Esophagus muscularis mucosa (tissue), 4 donors: ENCODE results near the gene TBC1D22A. TPM values are rescaled to one million over a fixed set of nuclear protein-coding genes. Genes with fewer than 3 reads are reported as not detected.

Source experiments
- DNase-seq: peaks from one replicate; pipeline ENCODE4 v3.0.0-alpha.2; 2017; ENCODE audit errors: extremely low spot score
- H3K27ac ChIP-seq, 4 donors: fragments of 200-600 bp; sonication (generic); replicated peaks in 1 of 4; 1 replicate in 3 of 4; 2 replicates in 1 of 4; pipeline ENCODE4 v1.5.1; 2016 to 2019; ENCODE audit warnings: mild to moderate bottlenecking in 1 of 4
- H3K27me3 ChIP-seq, 4 donors: fragments of 200-600 bp; sonication (generic); one replicate each; pipeline versions ENCODE4 v1.5.1 to v1.6.0; 2016 to 2019
- H3K36me3 ChIP-seq, 4 donors: fragments of 200-600 bp; sonication (generic); one replicate each; pipeline ENCODE4 v1.5.1; 2016 to 2019
- H3K4me1 ChIP-seq, 4 donors: fragments of 200-600 bp; sonication (generic); one replicate each; pipeline ENCODE4 v1.5.1; 2016 to 2019
- H3K4me3 ChIP-seq, 4 donors: fragments of 200-600 bp; sonication (generic); 1 replicate in 2 of 4; 2 replicates in 2 of 4; pipeline ENCODE4 v1.5.1; 2016 to 2019; ENCODE audit warnings: mild to moderate bottlenecking in 4 of 4, moderate library complexity in 1 of 4
- H3K9me3 ChIP-seq, 4 donors: fragments of 200-600 bp; sonication (generic); 1 replicate in 3 of 4; 2 replicates in 1 of 4; pipeline ENCODE4 v1.5.1; 2016 to 2019
- EP300 ChIP-seq: sonication (generic); formaldehyde crosslinking; IDR thresholded peaks from one replicate; pipeline ENCODE4 v1.6.1; 2017; ENCODE audit warnings: antibody characterized with exemption
- POLR2A ChIP-seq: fragments of 450-650 bp; IDR thresholded peaks from one replicate; pipeline ENCODE4 v1.6.1; 2017; ENCODE audit warnings: antibody characterized with exemption, moderate library complexity, mild to moderate bottlenecking, low read depth
- POLR2AphosphoS5 ChIP-seq, 2 donors: sonication (generic); formaldehyde crosslinking; IDR thresholded peaks; one replicate each; pipeline ENCODE4 v1.6.1; 2017; ENCODE audit warnings: antibody characterized with exemption in 2 of 2
- WGBS: methylation state at CpG from one replicate; pipeline ENCODE4 v1.1.5; 2018; 5-methylcytosine and 5-hydroxymethylcytosine counted together
- intact Hi-C: fragments of 100-400 bp; cut with DNase I; formaldehyde crosslinking; loops from one replicate; pipeline ENCODE4 v1.15.1; 2023
- total RNA-seq, 4 donors: library from RNA; depleted of rRNA; stranded (reverse); fragments of >200 nt; gene quantifications; one replicate each; pipeline versions ENCODE4 v1.1.0 to v1.2.1, GENCODE V29; 2016
- TF ChIP-seq, protein P1 (sequence below), 3 experiments: fragments of 200-600 bp in 2 of 3; fragments of 450-650 bp in 1 of 3; sonication (generic) in 2 of 3; IDR thresholded peaks; one replicate each; pipeline ENCODE4 v1.5.1; 2017 to 2019; ENCODE audit warnings: antibody characterized with exemption in 3 of 3, mild to moderate bottlenecking in 2 of 3, moderate library complexity in 1 of 3

Gene TBC1D22A
- total RNA-seq, 4 donors from 2014 or later: 15.2 to 20.7 (median 18.8) TPM

DNA sequence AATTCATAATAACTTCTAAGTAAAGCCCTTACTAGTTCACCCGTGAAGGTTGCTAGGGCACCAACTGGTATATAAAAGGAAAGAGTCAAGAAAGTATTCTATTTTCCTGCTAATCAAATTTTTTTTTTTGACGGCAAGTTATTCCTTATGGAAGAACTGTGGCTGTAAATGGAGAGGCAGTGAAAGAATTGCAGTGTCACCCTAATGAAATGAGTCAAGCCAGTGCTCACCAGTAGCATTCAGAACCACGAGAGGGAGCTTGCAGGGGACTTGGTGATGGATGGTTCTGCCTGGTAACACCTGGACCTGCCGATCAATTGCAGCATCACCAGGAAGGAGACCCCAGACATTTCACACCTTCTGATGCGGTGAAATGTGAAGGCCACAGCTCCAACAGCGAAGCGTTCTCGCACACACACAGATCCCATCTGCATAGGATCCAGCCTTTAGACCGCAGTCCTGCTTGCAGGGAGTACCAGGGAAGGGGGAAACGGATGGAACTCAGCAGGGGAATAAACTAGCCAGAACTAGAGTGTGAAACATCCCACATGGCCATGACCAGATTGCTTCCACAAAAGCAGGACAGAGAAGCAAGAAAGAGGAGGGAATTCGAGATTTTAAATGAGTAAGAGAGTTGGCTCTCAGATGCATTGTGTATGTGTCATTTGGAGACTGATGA lies 326.2 kb downstream of the TBC1D22A start:
- WGBS: 76% methylated on average over 11 of the region's 11 CpGs

DNA sequence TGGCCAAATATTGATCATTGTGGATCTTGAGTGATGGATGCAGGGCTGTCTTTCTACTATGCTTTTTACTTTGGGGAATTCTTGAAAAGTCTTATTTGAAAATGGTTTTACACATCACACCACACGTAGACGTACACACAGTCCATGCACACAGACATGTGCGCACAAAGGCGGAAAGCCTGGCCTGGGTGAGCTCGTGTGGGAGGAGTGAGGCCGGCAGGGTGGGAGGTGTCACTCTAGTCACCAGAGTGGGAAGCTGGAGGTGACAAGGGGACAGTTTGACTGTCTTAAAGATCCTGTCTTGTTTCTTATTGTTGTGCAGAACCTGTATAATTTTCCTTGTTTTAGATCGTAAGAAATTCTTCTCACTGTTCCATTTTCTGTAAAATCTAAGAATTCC lies 326.9 kb downstream of the TBC1D22A start:
- TF ChIP-seq, protein P1, sequence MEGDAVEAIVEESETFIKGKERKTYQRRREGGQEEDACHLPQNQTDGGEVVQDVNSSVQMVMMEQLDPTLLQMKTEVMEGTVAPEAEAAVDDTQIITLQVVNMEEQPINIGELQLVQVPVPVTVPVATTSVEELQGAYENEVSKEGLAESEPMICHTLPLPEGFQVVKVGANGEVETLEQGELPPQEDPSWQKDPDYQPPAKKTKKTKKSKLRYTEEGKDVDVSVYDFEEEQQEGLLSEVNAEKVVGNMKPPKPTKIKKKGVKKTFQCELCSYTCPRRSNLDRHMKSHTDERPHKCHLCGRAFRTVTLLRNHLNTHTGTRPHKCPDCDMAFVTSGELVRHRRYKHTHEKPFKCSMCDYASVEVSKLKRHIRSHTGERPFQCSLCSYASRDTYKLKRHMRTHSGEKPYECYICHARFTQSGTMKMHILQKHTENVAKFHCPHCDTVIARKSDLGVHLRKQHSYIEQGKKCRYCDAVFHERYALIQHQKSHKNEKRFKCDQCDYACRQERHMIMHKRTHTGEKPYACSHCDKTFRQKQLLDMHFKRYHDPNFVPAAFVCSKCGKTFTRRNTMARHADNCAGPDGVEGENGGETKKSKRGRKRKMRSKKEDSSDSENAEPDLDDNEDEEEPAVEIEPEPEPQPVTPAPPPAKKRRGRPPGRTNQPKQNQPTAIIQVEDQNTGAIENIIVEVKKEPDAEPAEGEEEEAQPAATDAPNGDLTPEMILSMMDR (IDR thresholded peaks at IDR 0.05): no peak
- TF ChIP-seq EP300 (no peak), POLR2AphosphoS5 (IDR thresholded peaks at IDR 0.05) (no peak), POLR2A (no peak)

More for the DNA sequence above, 326.2 kb downstream of the TBC1D22A start:
- intact Hi-C loops: no loop called here
- no peak for DNase-seq
- Histone ChIP-seq H3K4me3 (no peak overlapping the region), H3K27ac (no peak overlapping the region), H3K36me3 (no peaks in the 10 kb centered on the region), H3K4me1 (peaks cover 0 to 28% (median 16%) of the 10 kb centered on the region in 4 donors), H3K9me3 (no peaks in the 10 kb centered on the region), H3K27me3 (no peaks in the 10 kb centered on the region)
- TF ChIP-seq EP300: no peak
- no peak for TF ChIP-seq POLR2AphosphoS5 (IDR thresholded peaks at IDR 0.05)
- TF ChIP-seq, protein P1 (IDR thresholded peaks at IDR 0.05): no peak
- TF ChIP-seq POLR2A: no peak

DNA sequence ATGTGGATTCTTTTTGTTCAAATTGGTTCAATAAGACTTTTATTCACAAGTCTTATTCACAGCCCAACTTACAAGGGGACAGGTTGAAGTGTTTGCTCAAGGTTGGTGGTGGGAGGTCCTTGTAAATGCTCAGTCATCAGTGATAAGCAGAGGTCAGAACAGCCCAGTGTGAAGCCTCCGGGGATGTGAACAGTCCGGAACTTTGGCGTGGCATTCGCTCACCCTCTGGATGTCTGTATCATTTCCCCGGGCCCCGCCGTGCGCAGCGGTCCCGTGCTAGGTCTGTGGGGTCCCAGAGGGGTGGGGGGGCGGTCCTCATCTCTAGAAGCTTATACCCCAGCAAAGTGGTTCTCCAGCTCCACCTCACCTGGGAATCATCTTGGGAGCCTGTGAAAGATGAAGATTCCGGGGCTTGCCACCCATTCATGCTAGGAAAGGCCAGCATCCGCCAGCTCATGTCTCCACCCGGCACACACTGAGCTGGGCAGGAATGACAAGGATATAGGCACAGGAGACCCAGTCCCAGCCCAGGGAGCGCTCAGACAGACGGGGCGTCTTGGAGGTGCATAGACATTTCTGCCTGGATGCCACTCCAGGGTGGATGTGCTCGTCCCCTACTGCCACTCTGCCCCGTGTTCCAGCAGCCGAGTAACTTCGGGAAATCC lies 327.5 kb downstream of the TBC1D22A start:
- intact Hi-C loops: no loop called here
- no peak for DNase-seq
- H3K9me3 ChIP-seq: no peaks in the 10 kb centered on the region
- TF ChIP-seq POLR2A (no peak), POLR2AphosphoS5 (IDR thresholded peaks at IDR 0.05) (no peak), EP300 (no peak)
- TF ChIP-seq, protein P1 (IDR thresholded peaks at IDR 0.05): no peak
- 81% methylated on average over 17 of the region's 21 CpGs for WGBS
- H3K27me3 ChIP-seq: no peaks in the 10 kb centered on the region
- peak overlapping the region; percentile 44 to 57 (median 49) for H3K4me3 ChIP-seq
- no peak overlapping the region for H3K27ac ChIP-seq
- H3K36me3 ChIP-seq: no peaks in the 10 kb centered on the region
- H3K4me1 ChIP-seq: peaks cover 0 to 28% (median 16%) of the 10 kb centered on the region in 4 donors

More for the DNA sequence above, 326.9 kb downstream of the TBC1D22A start:
- intact Hi-C loops: no loop called here
- no peaks in the 10 kb centered on the region for H3K27me3 ChIP-seq
- no peak overlapping the region for H3K4me3 ChIP-seq
- WGBS: 84% methylated on average over 7 of the region's 7 CpGs
- no peaks in the 10 kb centered on the region for H3K36me3 ChIP-seq
- H3K4me1 ChIP-seq: peaks cover 0 to 28% (median 16%) of the 10 kb centered on the region in 4 donors
- H3K27ac ChIP-seq: no peak overlapping the region
- H3K9me3 ChIP-seq: no peaks in the 10 kb centered on the region
- no peak for DNase-seq

DNA sequence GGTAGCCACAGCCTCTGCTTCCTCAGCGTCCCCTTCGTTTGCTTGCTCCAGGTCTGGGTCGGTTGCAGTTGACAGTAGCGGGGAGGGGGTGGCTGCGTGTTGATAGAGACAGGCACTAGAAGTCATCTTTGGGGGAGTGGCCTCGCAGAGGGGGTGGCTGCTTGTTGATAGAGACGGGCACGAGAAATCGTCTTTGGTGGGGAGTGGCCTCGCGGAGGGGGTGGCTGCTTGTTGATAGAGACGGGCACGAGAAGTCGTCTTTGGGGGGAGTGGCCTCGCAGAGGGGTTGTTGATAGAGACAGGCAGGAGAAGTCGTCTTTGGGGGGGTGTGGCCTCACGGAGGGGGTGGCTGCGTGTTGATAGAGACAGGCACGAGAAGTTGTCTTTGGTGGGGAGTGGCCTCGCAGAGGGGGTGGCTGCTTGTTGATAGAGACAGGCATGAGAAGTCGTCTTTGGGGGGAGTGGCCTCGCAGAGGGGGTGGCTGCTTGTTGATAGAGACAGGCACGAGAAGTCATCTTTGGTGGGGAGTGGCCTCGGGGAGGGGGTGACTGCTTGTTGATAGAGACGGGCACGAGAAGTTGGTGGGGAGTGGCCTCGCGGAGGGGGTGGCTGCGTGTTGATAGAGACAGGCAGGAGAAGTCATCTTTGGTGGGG lies 328.3 kb downstream of the TBC1D22A start:
- TF ChIP-seq POLR2A (no peak), EP300 (no peak), POLR2AphosphoS5 (IDR thresholded peaks at IDR 0.05) (no peak)
- TF ChIP-seq, protein P1 (IDR thresholded peaks at IDR 0.05): no peak
- intact Hi-C loops: no loop called here
- Histone ChIP-seq H3K27ac (no peak overlapping the region), H3K27me3 (no peaks in the 10 kb centered on the region), H3K4me3 (peak overlapping the region; percentile 44 to 57 (median 49)), H3K4me1 (peaks cover 0 to 28% (median 16%) of the 10 kb centered on the region in 4 donors), H3K36me3 (no peaks in the 10 kb centered on the region), H3K9me3 (no peaks in the 10 kb centered on the region)
- WGBS: 13% methylated on average over 28 of the region's 29 CpGs
- DNase-seq: no peak
